Aorta (tissue), 5 donors: ENCODE measurements around the gene TGFBR1. TPM values are rescaled to one million over a fixed set of nuclear protein-coding genes. Genes with fewer than 3 reads are reported as not detected.

Source experiments
- ATAC-seq: fragments of 200-7000 bp; cut with Tn5 transposase; one replicate; pipeline ENCODE4 v1.9.1; 2022; ENCODE audit warnings: moderate library complexity; ENCODE audit not compliant: low FRiP score
- DNase-seq, 2 donors: peaks; one replicate each; pipeline ENCODE4 v3.0.0-alpha.2; 2020
- H3K27ac ChIP-seq, 2 donors: one replicate each; pipeline ENCODE4 v1.5.1; 2013; ENCODE audit warnings: low read length in 2 of 2, mild to moderate bottlenecking in 2 of 2, moderate library complexity in 2 of 2, control low read depth in 1 of 2, inconsistent platforms in 1 of 2, low read depth in 1 of 2
- H3K27me3 ChIP-seq, 2 donors: one replicate each; pipeline ENCODE4 v1.6.1; 2013; ENCODE audit warnings: control low read depth in 1 of 2, low read length in 1 of 2, mild to moderate bottlenecking in 1 of 2, moderate library complexity in 1 of 2; ENCODE audit not compliant: insufficient read depth in 2 of 2, control insufficient read depth in 1 of 2
- H3K36me3 ChIP-seq, 2 donors: one replicate each; pipeline ENCODE4 v1.6.1; 2013; ENCODE audit warnings: control low read depth in 1 of 2, low read length in 1 of 2, mild to moderate bottlenecking in 1 of 2; ENCODE audit not compliant: insufficient read depth in 2 of 2, control insufficient read depth in 1 of 2
- H3K4me1 ChIP-seq, 2 donors: one replicate each; pipeline ENCODE4 v1.6.1; 2013; ENCODE audit warnings: low read length in 2 of 2, control low read depth in 1 of 2, mild to moderate bottlenecking in 1 of 2, moderate library complexity in 1 of 2; ENCODE audit not compliant: insufficient read depth in 2 of 2, control insufficient read depth in 1 of 2
- H3K4me3 ChIP-seq, 2 donors: one replicate each; pipeline ENCODE4 v1.5.1; 2013; ENCODE audit warnings: low read length in 2 of 2, control low read depth in 1 of 2, mild to moderate bottlenecking in 1 of 2
- H3K9me3 ChIP-seq: one replicate; pipeline ENCODE4 v1.6.1; 2013; ENCODE audit warnings: mild to moderate bottlenecking, low read length; ENCODE audit not compliant: control insufficient read depth
- WGBS, 2 donors: extraction: QIAGEN DNeasy Blood & Tissue Kit; methylation state at CpG; one replicate each; pipeline ENCODE4 v1.1.7; 2013; 5-methylcytosine and 5-hydroxymethylcytosine counted together
- intact Hi-C, 2 donors: fragments of 100-400 bp; cut with DNase I; formaldehyde crosslinking; loops; one replicate each; pipeline versions ENCODE4 v1.14.2 to v1.15.0; 2022
- polyA plus RNA-seq, 2 donors: library from polyadenylated mRNA; stranded (reverse); fragments of 200-250 nt; gene quantifications; one replicate each; pipeline ENCODE4 v1.2.3, GENCODE V29; 2013
- total RNA-seq, 2 donors: library from RNA; stranded (reverse); fragmentation: NEBNext Ultra II Directional; extraction: Animal tissue kit (Norgen Biotek cat#: 25700); gene quantifications; one replicate each; pipeline ENCODE4 v1.2.1, GENCODE V29; 2021
- donor health status: healthy with polysubstance abuse.
- donor health status: Bipolar disorder and iron deficiency.
- donor health status: DM: no; HTN: no; CAD: no.
- donor health status: DM: no; HTN: no; CAD: no.
- donor health status: DM: yes; HTN: yes; CAD: no.

TGFBR1 gene
- total and polyA plus RNA-seq, 4 donors: 21.9 to 156 (median 62.9) TPM

GRCh38 chr9:99109522-99109921 lies 4.6 kb downstream of the TGFBR1 start:
- intact Hi-C loops: no loop called here

GRCh38 chr9:99112750-99113413 lies 8.0 kb downstream of the TGFBR1 start:
- Histone ChIP-seq H3K27ac (no peak overlapping the region), H3K27me3 (no peaks in the 10 kb centered on the region), H3K4me3 (no peak overlapping the region), H3K4me1 (peaks cover 3 to 18% of the 10 kb centered on the region in 2 donors), H3K9me3 (no peaks in the 10 kb centered on the region), H3K36me3 (peaks cover 0 to 2% of the 10 kb centered on the region in 2 donors)
- DNase-seq (no peak), ATAC-seq (no peak)
- 53 to 62% methylated on average over 6 of the region's 6 CpGs for WGBS, 2 donors
- intact Hi-C loops: no loop called here

More at GRCh38 chr9:99109522-99109921, 4.6 kb downstream of the TGFBR1 start:
- WGBS, 2 donors: 84% methylated on average over 3 of the region's 3 CpGs
- no peak overlapping the region for H3K4me3 ChIP-seq
- H3K4me1 ChIP-seq: peaks cover 7 to 11% of the 10 kb centered on the region in 2 donors
- no peaks in the 10 kb centered on the region for H3K9me3 ChIP-seq
- no peaks in the 10 kb centered on the region for H3K27me3 ChIP-seq
- no peak overlapping the region for H3K27ac ChIP-seq
- peaks cover 0 to 2% of the 10 kb centered on the region in 2 donors for H3K36me3 ChIP-seq
- no peak for ATAC-seq
- no peak for DNase-seq

- H3K4me3 ChIP-seq: no peak overlapping the region
Measured at GRCh38 chr9:99113414-99114048, 8.6 kb downstream of the TGFBR1 start.

GRCh38 chr9:99114049-99114440 lies 9.1 kb downstream of the TGFBR1 start:
- H3K4me3 ChIP-seq: no peak overlapping the region
- DNase-seq: no peak
- peaks cover 3 to 18% of the 10 kb centered on the region in 2 donors for H3K4me1 ChIP-seq
- intact Hi-C loops: no loop called here
- no peak for ATAC-seq
- H3K27ac ChIP-seq: peak overlapping the region in 1 of 2 donors; percentile 76
- no peaks in the 10 kb centered on the region for H3K27me3 ChIP-seq
- H3K9me3 ChIP-seq: no peaks in the 10 kb centered on the region
- H3K36me3 ChIP-seq: peaks cover 0 to 2% of the 10 kb centered on the region in 2 donors
- WGBS, 2 donors: 49 to 55% methylated on average over 3 of the region's 3 CpGs

More at GRCh38 chr9:99113414-99114048, 8.6 kb downstream of the TGFBR1 start:
- 54 to 55% methylated on average over 2 of the region's 2 CpGs for WGBS, 2 donors
- intact Hi-C loops: no loop called here
- Histone ChIP-seq H3K9me3 (no peaks in the 10 kb centered on the region), H3K27me3 (no peaks in the 10 kb centered on the region), H3K27ac (no peak overlapping the region), H3K36me3 (peaks cover 0 to 2% of the 10 kb centered on the region in 2 donors), H3K4me1 (peaks cover 3 to 18% of the 10 kb centered on the region in 2 donors)
- DNase-seq: no peak
- no peak for ATAC-seq

- intact Hi-C loops: no loop called here
- Histone ChIP-seq H3K27ac (peak overlapping the region in 1 of 2 donors; percentile 76), H3K9me3 (no peaks in the 10 kb centered on the region), H3K27me3 (no peaks in the 10 kb centered on the region), H3K4me1 (peaks cover 3 to 18% of the 10 kb centered on the region in 2 donors), H3K36me3 (no peaks in the 10 kb centered on the region), H3K4me3 (no peak overlapping the region)
- 36 to 43% methylated on average over 6 of the region's 6 CpGs for WGBS, 2 donors
- DNase-seq (no peak), ATAC-seq (no peak)
Measured at GRCh38 chr9:99114846-99115500, 10.1 kb downstream of the TGFBR1 start.

- Histone ChIP-seq H3K27me3 (no peaks in the 10 kb centered on the region), H3K4me3 (no peak overlapping the region), H3K27ac (no peak overlapping the region), H3K36me3 (no peaks in the 10 kb centered on the region), H3K9me3 (no peaks in the 10 kb centered on the region), H3K4me1 (peaks cover 3 to 21% of the 10 kb centered on the region in 2 donors)
- WGBS, 2 donors: 42 to 68% methylated on average over 3 of the region's 3 CpGs
- DNase-seq (no peak), ATAC-seq (no peak)
- intact Hi-C loops: no loop called here
Measured at GRCh38 chr9:99116003-99116411, 11.1 kb downstream of the TGFBR1 start.

GRCh38 chr9:99118782-99119466 lies 14.0 kb downstream of the TGFBR1 start:
- ATAC-seq (no peak), DNase-seq (peak in 1 of 2 donors; percentile 41)
- no peaks in the 10 kb centered on the region for H3K27me3 ChIP-seq
- no peaks in the 10 kb centered on the region for H3K9me3 ChIP-seq
- 92 to 93% methylated on average over 7 of the region's 7 CpGs for WGBS, 2 donors
- no peak overlapping the region for H3K4me3 ChIP-seq
- H3K36me3 ChIP-seq: no peaks in the 10 kb centered on the region
- intact Hi-C loops: no loop called here
- H3K27ac ChIP-seq: no peak overlapping the region
- H3K4me1 ChIP-seq: peaks cover 3 to 18% of the 10 kb centered on the region in 2 donors

GRCh38 chr9:99119976-99120655 lies 15.2 kb downstream of the TGFBR1 start:
- Histone ChIP-seq H3K27ac (no peak overlapping the region), H3K9me3 (no peaks in the 10 kb centered on the region), H3K27me3 (no peaks in the 10 kb centered on the region), H3K36me3 (no peaks in the 10 kb centered on the region), H3K4me1 (peaks cover 0 to 17% of the 10 kb centered on the region in 2 donors), H3K4me3 (no peak overlapping the region)
- intact Hi-C loops: no loop called here
- DNase-seq (no peak), ATAC-seq (no peak)
